Activated T-helper 17 cell treated with anti-CD3 and anti-CD28 coated beads, Interleukin-2, amount 50 U/mL, for 72 hours (primary cell): ENCODE results near the gene SLITRK6. TPM values are rescaled to one million over a fixed set of nuclear protein-coding genes. Genes with fewer than 3 reads are reported as not detected.

Experiments used
- ATAC-seq: fragments of 150-1000 bp; cut with Tn5 transposase; replicated peaks from 2 replicates; pipeline ENCODE4 v1.10.0; 2021; ENCODE audit warnings: mild to moderate bottlenecking, moderate library complexity
- H3K27ac Mint-ChIP-seq: one replicate; pipeline ENCODE4 v1.8.0; 2022; ENCODE audit warnings: mixed read lengths
- H3K27me3 Mint-ChIP-seq: one replicate; pipeline ENCODE4 v1.8.0; 2022; ENCODE audit warnings: mixed read lengths
- H3K36me3 Mint-ChIP-seq: one replicate; pipeline ENCODE4 v1.8.0; 2022; ENCODE audit warnings: low read depth, mild to moderate bottlenecking, mixed read lengths
- H3K4me1 Mint-ChIP-seq: one replicate; pipeline ENCODE4 v1.8.0; 2022; ENCODE audit warnings: mixed read lengths
- H3K4me3 Mint-ChIP-seq: one replicate; pipeline ENCODE4 v1.8.0; 2022; ENCODE audit warnings: mild to moderate bottlenecking, mixed read lengths
- H3K9me3 Mint-ChIP-seq: one replicate; pipeline ENCODE4 v1.8.0; 2022; ENCODE audit warnings: mixed read lengths
- total RNA-seq, 2 donors: library from RNA; stranded (reverse); gene quantifications; one replicate each; pipeline ENCODE4 v1.2.3, GENCODE V29; 2022

SLITRK6 gene, protein sequence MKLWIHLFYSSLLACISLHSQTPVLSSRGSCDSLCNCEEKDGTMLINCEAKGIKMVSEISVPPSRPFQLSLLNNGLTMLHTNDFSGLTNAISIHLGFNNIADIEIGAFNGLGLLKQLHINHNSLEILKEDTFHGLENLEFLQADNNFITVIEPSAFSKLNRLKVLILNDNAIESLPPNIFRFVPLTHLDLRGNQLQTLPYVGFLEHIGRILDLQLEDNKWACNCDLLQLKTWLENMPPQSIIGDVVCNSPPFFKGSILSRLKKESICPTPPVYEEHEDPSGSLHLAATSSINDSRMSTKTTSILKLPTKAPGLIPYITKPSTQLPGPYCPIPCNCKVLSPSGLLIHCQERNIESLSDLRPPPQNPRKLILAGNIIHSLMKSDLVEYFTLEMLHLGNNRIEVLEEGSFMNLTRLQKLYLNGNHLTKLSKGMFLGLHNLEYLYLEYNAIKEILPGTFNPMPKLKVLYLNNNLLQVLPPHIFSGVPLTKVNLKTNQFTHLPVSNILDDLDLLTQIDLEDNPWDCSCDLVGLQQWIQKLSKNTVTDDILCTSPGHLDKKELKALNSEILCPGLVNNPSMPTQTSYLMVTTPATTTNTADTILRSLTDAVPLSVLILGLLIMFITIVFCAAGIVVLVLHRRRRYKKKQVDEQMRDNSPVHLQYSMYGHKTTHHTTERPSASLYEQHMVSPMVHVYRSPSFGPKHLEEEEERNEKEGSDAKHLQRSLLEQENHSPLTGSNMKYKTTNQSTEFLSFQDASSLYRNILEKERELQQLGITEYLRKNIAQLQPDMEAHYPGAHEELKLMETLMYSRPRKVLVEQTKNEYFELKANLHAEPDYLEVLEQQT
- not detected for total RNA-seq

DNA sequence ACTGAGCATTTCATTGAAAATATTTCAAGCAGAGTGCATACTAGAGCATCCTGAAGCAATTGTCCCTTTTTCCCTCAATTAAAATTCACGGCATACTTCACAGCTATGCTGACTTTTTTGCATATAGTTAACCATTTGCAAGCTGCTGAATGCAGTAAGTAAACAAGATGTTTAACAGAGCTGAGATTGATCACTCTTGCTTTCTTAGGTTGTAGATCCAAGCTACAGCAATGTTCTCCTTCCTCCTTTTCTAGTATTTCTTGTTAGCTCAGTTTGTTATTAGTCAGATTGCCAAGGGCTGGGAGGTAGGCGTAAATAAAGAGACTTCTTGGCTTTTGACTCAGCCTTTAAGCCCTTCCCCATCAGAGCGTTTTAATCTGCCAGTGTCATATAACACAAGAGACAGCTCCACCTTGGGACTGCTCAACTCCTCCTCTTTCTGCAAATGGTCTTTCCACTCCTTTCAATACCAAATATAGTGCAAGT lies at the start of gene SLITRK6:
TSS of gene SLITRK6 (minus strand) at position 323 of the 486 bp plus-strand sequence. CDS start 2,911 bp downstream, outside the sequence.
- no peaks in the 10 kb centered on the region for H3K36me3 Mint-ChIP-seq
- H3K27ac Mint-ChIP-seq: no peak within 1 kb of the TSS
- no peaks in the 10 kb centered on the region for H3K4me1 Mint-ChIP-seq
- no peak within 1 kb of the TSS for H3K4me3 Mint-ChIP-seq
- H3K9me3 Mint-ChIP-seq: no peaks in the 10 kb centered on the region
- no peaks in the 10 kb centered on the region for H3K27me3 Mint-ChIP-seq
- no peak for ATAC-seq

DNA sequence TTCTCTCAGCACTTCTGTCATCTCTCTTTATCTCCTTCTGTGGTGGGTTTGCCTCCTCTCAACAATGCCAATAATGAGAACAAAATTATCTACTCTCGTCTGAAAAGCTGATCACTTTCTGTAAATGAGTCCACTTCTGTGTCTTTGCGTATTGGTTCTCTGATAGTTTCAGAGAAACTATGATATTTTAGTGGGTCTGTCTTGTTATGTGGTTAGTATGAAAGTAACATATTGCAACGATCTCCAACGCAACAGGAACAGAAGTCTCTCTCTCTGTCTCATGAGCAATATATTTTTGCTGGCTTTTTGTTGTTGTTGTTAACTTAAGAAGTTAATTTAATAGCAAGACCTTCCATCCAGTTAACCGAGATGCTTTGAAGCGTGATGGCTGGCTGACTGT lies 47.8 kb upstream of the SLITRK6 start:
- Mint-ChIP-seq H3K9me3 (peaks cover 13% of the 10 kb centered on the region), H3K27ac (no peak overlapping the region), H3K4me3 (no peak overlapping the region), H3K36me3 (no peaks in the 10 kb centered on the region), H3K27me3 (no peaks in the 10 kb centered on the region), H3K4me1 (no peaks in the 10 kb centered on the region)
- no peak for ATAC-seq

DNA sequence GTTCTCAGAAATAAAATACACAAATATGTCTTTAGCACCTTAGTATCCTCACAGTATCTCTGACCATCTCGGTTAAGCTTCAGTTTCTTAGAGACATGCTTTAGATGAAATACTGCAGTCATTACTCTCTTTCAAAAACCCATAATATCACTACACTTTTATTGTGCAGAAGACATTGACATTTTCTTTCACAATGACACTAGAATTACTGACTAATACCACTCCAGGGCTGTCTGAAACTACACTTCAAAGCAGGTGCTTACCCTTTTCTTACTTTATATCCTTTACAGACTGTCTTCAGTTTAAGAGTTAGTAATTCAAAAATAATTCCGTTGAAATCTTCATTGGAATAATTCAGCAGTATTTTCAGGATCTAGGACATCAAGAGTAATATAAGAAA lies 42.2 kb upstream of the SLITRK6 start:
- Mint-ChIP-seq H3K9me3 (no peaks in the 10 kb centered on the region), H3K4me3 (no peak overlapping the region), H3K4me1 (no peaks in the 10 kb centered on the region), H3K27me3 (no peaks in the 10 kb centered on the region), H3K36me3 (no peaks in the 10 kb centered on the region), H3K27ac (no peak overlapping the region)
- no peak for ATAC-seq

DNA sequence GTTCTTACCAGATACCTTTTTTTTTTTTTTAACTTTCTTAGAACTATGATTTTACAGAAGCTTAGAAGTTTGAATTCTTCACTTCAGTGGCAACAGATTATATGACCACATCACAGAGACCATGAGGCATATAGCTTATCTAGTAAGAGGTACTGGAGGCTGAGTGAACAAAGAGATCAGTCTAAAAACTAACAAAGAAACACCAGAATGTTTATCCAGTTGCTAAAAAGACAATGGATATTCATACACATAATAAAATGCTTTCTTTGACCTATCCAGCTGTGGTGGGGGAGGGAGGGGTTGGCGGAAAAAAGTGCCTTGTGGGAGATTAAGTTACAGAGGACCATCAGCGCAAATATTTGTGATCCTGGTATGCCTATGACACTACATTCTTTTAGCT lies 34.7 kb upstream of the SLITRK6 start:
- Mint-ChIP-seq H3K4me3 (no peak overlapping the region), H3K9me3 (no peaks in the 10 kb centered on the region), H3K36me3 (no peaks in the 10 kb centered on the region), H3K27ac (no peak overlapping the region), H3K4me1 (no peaks in the 10 kb centered on the region), H3K27me3 (no peaks in the 10 kb centered on the region)
- no peak for ATAC-seq

DNA sequence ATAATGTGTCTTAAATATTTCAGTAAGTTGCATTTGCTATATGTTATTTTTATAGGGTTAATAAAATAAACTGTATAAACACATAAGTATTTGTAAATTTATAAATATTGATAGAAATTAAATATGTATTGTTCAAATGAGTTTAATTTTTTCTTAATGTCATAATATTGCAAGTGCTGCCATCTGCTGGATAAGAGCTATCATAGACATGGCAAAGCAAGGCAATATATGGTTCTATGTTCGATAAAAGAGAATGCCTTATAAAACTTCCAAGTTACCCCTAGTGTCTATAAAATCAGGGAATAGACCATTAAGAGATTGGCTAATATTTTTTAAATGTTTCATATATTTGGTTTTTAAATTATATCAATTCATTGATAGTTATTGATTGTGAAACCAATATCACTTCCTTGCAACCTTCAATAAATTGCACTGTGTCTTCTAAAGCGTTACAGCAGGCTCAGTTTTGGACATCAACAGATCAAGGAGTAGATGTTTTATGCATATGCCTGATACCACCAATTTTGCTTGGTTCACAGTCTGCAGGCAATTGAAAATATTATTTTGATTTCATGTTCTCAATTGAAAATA lies 29.0 kb upstream of the SLITRK6 start:
- Mint-ChIP-seq H3K9me3 (no peaks in the 10 kb centered on the region), H3K27ac (no peak overlapping the region), H3K27me3 (no peaks in the 10 kb centered on the region), H3K4me1 (no peaks in the 10 kb centered on the region), H3K4me3 (no peak overlapping the region), H3K36me3 (no peaks in the 10 kb centered on the region)
- ATAC-seq: no peak

DNA sequence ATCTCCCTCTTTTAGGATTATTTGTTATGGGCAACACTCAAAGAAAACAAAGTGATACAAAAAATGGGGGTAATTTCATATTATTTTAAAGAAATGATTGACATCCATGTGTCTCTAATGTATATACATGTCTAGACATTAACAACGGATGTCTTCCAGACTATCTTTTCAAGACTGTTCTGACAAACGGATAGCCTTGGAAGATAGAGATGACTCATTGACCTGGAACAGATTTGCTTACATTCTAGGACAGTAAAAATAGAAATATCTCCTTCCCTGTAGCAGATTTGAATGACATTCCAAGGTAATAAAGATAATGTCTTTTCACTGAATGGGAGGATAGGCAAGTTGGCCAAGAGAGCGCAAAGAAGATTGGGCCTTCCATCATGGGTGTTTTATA lies 26.2 kb upstream of the SLITRK6 start:
- H3K36me3 Mint-ChIP-seq: no peaks in the 10 kb centered on the region

DNA sequence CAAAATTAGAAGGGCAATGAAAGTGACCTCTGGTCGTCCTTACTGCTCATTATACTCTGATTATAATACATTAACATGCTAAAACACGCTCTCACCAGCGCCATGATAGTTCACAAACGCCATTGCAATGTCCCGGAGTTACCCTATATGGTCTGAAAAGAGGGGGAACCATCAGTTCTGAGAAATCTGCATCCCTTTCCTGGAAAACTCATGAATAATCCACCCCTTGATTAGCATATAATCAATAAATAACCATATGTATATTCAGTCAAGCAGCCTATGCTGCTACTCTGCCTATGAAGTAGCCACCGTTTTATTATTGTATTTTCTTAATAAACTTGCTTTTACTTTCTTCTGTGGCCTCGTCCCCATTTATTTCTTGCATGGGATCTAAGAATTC lies 24.6 kb upstream of the SLITRK6 start:
- ATAC-seq: no peak
- Mint-ChIP-seq H3K27ac (no peak overlapping the region), H3K4me3 (no peak overlapping the region), H3K27me3 (peaks cover 4% of the 10 kb centered on the region), H3K36me3 (no peaks in the 10 kb centered on the region), H3K9me3 (no peaks in the 10 kb centered on the region), H3K4me1 (no peaks in the 10 kb centered on the region)

More for the DNA sequence above, 26.2 kb upstream of the SLITRK6 start:
- Mint-ChIP-seq H3K27ac (no peak overlapping the region), H3K4me1 (no peaks in the 10 kb centered on the region), H3K4me3 (no peak overlapping the region), H3K27me3 (no peaks in the 10 kb centered on the region), H3K9me3 (no peaks in the 10 kb centered on the region)
- ATAC-seq: no peak

DNA sequence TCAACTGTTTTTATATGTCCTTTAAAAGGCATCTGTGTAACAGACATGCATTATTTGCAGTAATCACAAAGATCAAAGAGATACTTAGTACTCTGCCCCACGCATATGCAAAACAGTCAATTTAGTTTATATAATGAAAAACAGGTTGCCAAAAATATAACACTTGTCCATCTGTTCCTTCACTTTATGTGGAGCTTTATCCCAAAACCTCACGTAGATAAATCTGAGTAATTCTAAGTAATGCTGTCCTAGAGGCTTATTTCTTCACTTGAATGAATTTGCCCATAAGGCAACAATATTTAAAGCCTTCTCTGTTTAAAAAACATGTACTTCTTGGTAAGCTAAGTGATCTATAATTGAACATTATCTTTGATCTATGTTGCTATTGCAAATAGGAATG lies 20.3 kb upstream of the SLITRK6 start:
- Mint-ChIP-seq H3K27ac (no peak overlapping the region), H3K9me3 (no peaks in the 10 kb centered on the region), H3K36me3 (no peaks in the 10 kb centered on the region), H3K4me3 (no peak overlapping the region), H3K4me1 (no peaks in the 10 kb centered on the region), H3K27me3 (peaks cover 4% of the 10 kb centered on the region)
- ATAC-seq: no peak

DNA sequence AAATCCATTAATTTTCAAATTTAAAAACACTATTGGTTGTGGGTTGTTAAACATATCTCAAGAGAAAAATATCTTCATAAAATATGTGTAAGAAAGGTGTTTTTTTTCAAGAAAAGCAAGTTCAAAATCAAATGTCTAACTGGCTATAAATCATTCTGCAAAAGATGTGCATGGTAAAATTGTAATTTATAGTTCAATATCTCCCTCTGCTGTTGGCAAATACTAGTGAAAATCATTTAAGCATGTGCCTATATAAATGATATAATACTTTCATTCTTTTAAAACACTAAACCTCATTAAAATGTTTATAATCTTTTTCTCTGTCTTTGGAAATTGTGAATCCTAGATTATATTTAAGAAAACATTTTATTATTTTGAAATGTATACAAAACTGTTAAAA lies 17.2 kb upstream of the SLITRK6 start:
- Mint-ChIP-seq H3K4me3 (no peak overlapping the region), H3K27ac (no peak overlapping the region), H3K36me3 (no peaks in the 10 kb centered on the region), H3K27me3 (peaks cover 4% of the 10 kb centered on the region), H3K4me1 (no peaks in the 10 kb centered on the region), H3K9me3 (no peaks in the 10 kb centered on the region)
- no peak for ATAC-seq

DNA sequence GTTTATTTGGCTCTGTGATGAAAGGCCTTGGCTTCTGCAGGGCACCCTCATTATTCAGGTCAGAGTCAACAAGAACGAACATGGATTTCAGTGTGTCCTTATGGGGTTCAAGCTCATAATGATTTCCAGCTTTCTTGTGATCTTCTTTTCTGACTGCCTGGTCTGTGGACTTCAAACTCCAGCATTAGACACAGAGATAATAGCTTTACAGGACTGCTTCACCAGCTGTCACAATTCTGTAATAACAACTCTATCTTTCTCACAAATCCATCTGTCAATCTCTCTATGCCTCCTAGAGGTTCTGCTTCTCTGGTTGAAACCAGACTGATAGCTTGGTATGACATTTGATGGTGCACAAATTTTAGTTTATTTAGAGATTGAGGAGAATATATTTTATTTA lies 13.1 kb upstream of the SLITRK6 start:
- no peak for ATAC-seq
- no peaks in the 10 kb centered on the region for H3K27me3 Mint-ChIP-seq
- no peak overlapping the region for H3K27ac Mint-ChIP-seq
- H3K4me3 Mint-ChIP-seq: no peak overlapping the region
- H3K9me3 Mint-ChIP-seq: no peaks in the 10 kb centered on the region
- no peaks in the 10 kb centered on the region for H3K36me3 Mint-ChIP-seq
- no peaks in the 10 kb centered on the region for H3K4me1 Mint-ChIP-seq

DNA sequence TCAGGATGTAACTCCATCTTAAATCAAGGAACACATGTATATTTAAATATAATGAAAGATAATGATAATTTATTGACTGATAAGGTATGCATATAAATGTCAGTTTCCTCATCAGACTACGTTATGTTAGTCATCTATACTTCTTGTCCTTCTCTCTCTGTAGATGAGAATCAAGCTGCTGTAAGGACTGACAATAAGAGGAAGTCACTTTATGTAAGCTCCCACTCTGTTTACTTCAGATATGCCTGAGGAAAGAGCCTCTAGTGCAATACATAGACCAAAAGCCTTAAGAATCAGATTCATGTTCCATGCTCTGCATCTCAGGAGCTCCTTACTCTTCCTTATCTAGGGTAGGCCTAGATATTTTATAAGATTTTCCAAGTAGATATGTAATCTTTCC lies 9.6 kb upstream of the SLITRK6 start:
- H3K36me3 Mint-ChIP-seq: no peaks in the 10 kb centered on the region
- H3K4me3 Mint-ChIP-seq: no peak overlapping the region
- no peaks in the 10 kb centered on the region for H3K9me3 Mint-ChIP-seq
- H3K27ac Mint-ChIP-seq: no peak overlapping the region
- no peak for ATAC-seq
- H3K27me3 Mint-ChIP-seq: no peaks in the 10 kb centered on the region
- H3K4me1 Mint-ChIP-seq: no peaks in the 10 kb centered on the region

DNA sequence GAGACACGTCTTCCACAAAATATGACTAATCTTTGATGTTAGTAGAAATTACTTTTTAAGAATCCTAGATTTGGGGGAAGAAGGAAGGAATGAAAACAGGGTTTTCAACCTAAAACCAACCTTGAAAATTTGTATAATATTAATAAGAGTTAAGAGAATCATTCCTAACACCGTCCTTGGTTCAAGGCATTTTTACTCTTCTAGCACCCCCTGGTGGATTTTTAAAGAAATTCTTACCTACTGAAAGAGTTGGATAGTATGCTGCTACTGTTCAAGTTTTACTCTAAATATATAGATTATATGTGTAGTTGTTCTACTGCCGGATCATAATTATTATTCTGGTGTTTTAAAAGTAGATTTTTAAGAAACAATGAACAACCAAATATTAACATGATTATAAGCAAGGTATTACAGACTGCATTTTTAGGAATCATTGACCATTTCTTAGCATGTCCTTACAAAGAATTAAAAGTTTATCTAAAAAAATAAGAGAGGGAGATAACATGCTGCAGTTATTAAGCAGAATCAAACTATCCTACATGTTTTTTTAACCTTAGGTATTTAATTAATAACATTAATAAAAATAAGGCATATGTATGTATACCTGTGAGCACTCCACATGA lies 7.4 kb upstream of the SLITRK6 start:
- H3K4me1 Mint-ChIP-seq: no peaks in the 10 kb centered on the region
- H3K4me3 Mint-ChIP-seq: no peak overlapping the region
- peak; percentile 49 for ATAC-seq
- no peaks in the 10 kb centered on the region for H3K27me3 Mint-ChIP-seq
- H3K27ac Mint-ChIP-seq: no peak overlapping the region
- no peaks in the 10 kb centered on the region for H3K36me3 Mint-ChIP-seq
- H3K9me3 Mint-ChIP-seq: no peaks in the 10 kb centered on the region

DNA sequence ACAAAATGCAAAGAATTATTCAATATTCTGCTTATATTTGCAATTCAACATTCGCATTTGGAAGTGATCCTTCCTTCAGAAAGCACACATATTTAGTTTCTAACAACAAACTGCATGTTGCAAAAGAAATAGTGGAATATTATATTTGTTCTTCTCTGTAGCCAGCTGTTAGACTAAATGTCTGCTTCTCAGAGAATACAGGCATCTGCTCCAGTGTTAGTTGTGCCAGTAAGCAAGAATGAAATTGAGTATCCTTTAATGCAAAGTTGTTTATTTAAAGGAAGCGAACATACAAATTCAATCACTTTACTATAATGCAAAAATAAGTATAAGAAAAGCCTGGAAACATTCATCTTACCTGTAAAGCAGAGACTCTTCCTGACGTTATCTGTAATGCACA lies 663 bp downstream of the SLITRK6 start:
- Mint-ChIP-seq H3K27ac (no peak overlapping the region), H3K9me3 (no peaks in the 10 kb centered on the region), H3K4me1 (no peaks in the 10 kb centered on the region), H3K27me3 (no peaks in the 10 kb centered on the region), H3K4me3 (no peak overlapping the region), H3K36me3 (no peaks in the 10 kb centered on the region)
- no peak for ATAC-seq

DNA sequence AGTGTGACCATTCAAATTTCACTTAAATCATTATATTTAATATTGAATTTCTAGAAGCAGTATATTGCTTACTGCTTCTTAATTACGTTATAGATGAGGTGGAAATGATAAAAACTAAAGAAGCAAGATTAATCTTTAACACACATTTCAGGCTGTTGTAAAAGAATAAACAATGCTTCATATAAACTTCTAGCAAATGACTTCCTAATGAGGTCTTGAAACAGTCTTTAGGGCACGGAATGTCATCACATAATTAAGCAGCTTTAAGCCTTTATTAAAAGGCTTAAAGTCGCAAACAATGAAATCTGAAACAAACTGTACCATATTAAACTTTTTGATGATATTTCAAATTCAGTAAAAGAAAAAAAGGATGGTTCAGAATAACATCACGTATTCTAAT lies 1.9 kb downstream of the SLITRK6 start:
- Mint-ChIP-seq H3K4me1 (no peaks in the 10 kb centered on the region), H3K4me3 (no peak overlapping the region), H3K27ac (no peak overlapping the region), H3K9me3 (no peaks in the 10 kb centered on the region), H3K27me3 (no peaks in the 10 kb centered on the region), H3K36me3 (no peaks in the 10 kb centered on the region)
- ATAC-seq: no peak
